Upper lobe of left lung (tissue), 6 donors: ENCODE results near the gene CEP164. TPM values are rescaled to one million over a fixed set of nuclear protein-coding genes. Genes with fewer than 3 reads are reported as not detected.
A peak's percentile ranks its signal among the peaks of the same experiment; 100 is the strongest.

Experiments
- ATAC-seq, 2 donors: fragments of 200-7000 bp; cut with Tn5 transposase; one replicate each; pipeline ENCODE4 v1.9.1; 2022; ENCODE audit warnings: mild to moderate bottlenecking in 2 of 2, moderate library complexity in 2 of 2; ENCODE audit not compliant: low FRiP score in 2 of 2
- DNase-seq, 2 donors: peaks; one replicate each; pipeline ENCODE4 v3.0.0-alpha.2; 2019 to 2020
- H3K27ac ChIP-seq, 4 donors: fragments of 200-600 bp; sonication (generic); one replicate each; pipeline ENCODE4 v1.5.1; 2016 to 2019
- H3K27me3 ChIP-seq, 4 donors: fragments of 200-600 bp; sonication (generic); one replicate each; pipeline ENCODE4 v1.5.1; 2017 to 2019
- H3K36me3 ChIP-seq, 4 donors: fragments of 200-600 bp; sonication (generic); one replicate each; pipeline ENCODE4 v1.5.1; 2016 to 2019
- H3K4me1 ChIP-seq, 4 donors: fragments of 200-600 bp; sonication (generic); one replicate each; pipeline ENCODE4 v1.5.1; 2018 to 2019
- H3K4me3 ChIP-seq, 4 donors: fragments of 200-600 bp; sonication (generic); one replicate each; pipeline ENCODE4 v1.5.1; 2017 to 2019; ENCODE audit warnings: mild to moderate bottlenecking in 2 of 4, moderate library complexity in 1 of 4
- H3K9me3 ChIP-seq, 4 donors: fragments of 200-600 bp; sonication (generic); one replicate each; pipeline ENCODE4 v1.5.1; 2018 to 2019
- EP300 ChIP-seq, 4 donors: sonication (generic); formaldehyde crosslinking; IDR thresholded peaks; one replicate each; pipeline ENCODE4 v1.5.1; 2017; ENCODE audit warnings: antibody characterized with exemption in 4 of 4, control low read depth in 2 of 4
- POLR2A ChIP-seq, 4 donors: fragments of 450-650 bp; IDR thresholded peaks; one replicate each; pipeline ENCODE4 v1.5.1; 2016 to 2017; ENCODE audit warnings: antibody characterized with exemption in 4 of 4, mild to moderate bottlenecking in 2 of 4
- POLR2AphosphoS5 ChIP-seq, 2 donors: sonication (generic); formaldehyde crosslinking; IDR thresholded peaks; one replicate each; pipeline ENCODE4 v1.5.1; 2017; ENCODE audit warnings: antibody characterized with exemption in 2 of 2
- WGBS, 2 donors: methylation state at CpG; one replicate each; pipeline ENCODE4 v1.1.5; 2017 to 2018; 5-methylcytosine and 5-hydroxymethylcytosine counted together
- total RNA-seq, 6 donors: library from RNA; depleted of rRNA in 4 of 6; stranded (reverse); fragments of >200 nt in 4 of 6; gene quantifications; one replicate each; pipeline versions ENCODE4 v1.1.0 to v1.2.1, GENCODE V29; 2016 to 2021
- TF ChIP-seq, protein P1 (sequence below), 6 experiments: fragments of 450-650 bp in 4 of 6; fragments of 200-600 bp in 2 of 6; sonication (generic) in 2 of 6; IDR thresholded peaks; one replicate each; pipeline ENCODE4 v1.5.1; 2016 to 2019; ENCODE audit warnings: antibody characterized with exemption in 6 of 6
- donor health status: DM: no; HTN: no; CAD: no; lungs with moderate emphysema.
- donor health status: DM: no; HTN: yes; CAD: no; lungs with severe emphysema.

Gene CEP164
- total RNA-seq, 6 donors from 2014 or later = 16.1 to 73.3 (median 27.9) TPM

DNA sequence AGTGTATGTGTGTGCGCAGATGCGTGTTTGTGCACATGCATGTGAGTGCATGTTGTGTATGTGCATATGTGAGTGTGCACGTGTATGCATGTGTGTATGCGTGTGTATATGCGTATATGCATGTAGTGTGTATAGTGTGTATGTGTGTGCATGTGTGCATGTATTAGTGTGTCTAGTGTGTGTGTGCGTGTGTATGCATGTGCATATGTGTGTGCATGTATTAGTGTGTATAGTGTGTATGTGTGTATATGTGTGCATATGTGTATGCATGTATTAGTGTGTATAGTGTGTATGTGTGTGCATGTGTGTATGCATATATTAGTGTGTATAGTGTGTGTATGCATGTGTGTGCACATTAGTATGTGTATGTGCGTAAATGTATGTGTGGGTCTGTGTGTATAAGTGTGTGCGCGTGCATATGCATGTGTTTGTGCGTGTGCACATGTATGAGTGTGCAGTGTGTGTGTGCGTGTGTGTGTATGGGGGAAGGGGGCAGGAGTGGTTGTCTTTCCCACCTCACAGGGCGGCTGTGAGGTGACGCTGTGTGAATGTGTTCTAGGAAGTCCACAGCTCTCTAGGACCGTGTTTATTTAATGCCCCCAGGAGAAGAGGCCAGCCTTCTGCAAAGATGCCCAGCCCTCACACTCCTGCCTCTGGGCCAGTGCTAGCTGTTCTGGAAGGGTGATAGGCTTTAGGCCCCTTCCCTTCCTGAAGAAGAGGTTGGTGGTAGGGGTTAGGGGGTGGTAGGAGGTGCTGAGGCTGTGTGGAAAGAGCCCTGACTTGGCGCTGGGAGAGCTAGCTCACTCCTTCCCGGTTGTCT is 114.6 kb downstream of the CEP164 start:
- no peaks in the 10 kb centered on the region for H3K9me3 ChIP-seq
- H3K4me1 ChIP-seq = no peaks in the 10 kb centered on the region
- DNase-seq = no peak
- H3K36me3 ChIP-seq = no peaks in the 10 kb centered on the region
- WGBS, 2 donors = 86 to 94% methylated on average over 14 to 16 of the region's 16 CpGs
- H3K27me3 ChIP-seq = no peaks in the 10 kb centered on the region
- no peak for ATAC-seq
- no peak overlapping the region for H3K27ac ChIP-seq
- H3K4me3 ChIP-seq = no peak overlapping the region
- no peak for TF ChIP-seq POLR2AphosphoS5 (IDR thresholded peaks at IDR 0.05)
- no peak for TF ChIP-seq POLR2A (IDR thresholded peaks at IDR 0.05)
- TF ChIP-seq, protein P1, sequence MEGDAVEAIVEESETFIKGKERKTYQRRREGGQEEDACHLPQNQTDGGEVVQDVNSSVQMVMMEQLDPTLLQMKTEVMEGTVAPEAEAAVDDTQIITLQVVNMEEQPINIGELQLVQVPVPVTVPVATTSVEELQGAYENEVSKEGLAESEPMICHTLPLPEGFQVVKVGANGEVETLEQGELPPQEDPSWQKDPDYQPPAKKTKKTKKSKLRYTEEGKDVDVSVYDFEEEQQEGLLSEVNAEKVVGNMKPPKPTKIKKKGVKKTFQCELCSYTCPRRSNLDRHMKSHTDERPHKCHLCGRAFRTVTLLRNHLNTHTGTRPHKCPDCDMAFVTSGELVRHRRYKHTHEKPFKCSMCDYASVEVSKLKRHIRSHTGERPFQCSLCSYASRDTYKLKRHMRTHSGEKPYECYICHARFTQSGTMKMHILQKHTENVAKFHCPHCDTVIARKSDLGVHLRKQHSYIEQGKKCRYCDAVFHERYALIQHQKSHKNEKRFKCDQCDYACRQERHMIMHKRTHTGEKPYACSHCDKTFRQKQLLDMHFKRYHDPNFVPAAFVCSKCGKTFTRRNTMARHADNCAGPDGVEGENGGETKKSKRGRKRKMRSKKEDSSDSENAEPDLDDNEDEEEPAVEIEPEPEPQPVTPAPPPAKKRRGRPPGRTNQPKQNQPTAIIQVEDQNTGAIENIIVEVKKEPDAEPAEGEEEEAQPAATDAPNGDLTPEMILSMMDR (IDR thresholded peaks at IDR 0.05) = no peak
- no peak for TF ChIP-seq EP300 (IDR thresholded peaks at IDR 0.05)

GRCh38 chr11:117442869-117443239 is 115.2 kb downstream of the CEP164 start:
- Histone ChIP-seq H3K27me3 (no peaks in the 10 kb centered on the region), H3K4me3 (no peak overlapping the region), H3K27ac (no peak overlapping the region), H3K36me3 (no peaks in the 10 kb centered on the region), H3K9me3 (no peaks in the 10 kb centered on the region), H3K4me1 (no peaks in the 10 kb centered on the region)
- DNase-seq = no peak
- peak in 1 of 2 donors; percentile 1 for ATAC-seq
- whole genome bisulfite sequencing, 2 donors = 67 to 90% methylated on average over 6 to 8 of the region's 12 CpGs
- no peak for TF ChIP-seq EP300 (IDR thresholded peaks at IDR 0.05)
- no peak for TF ChIP-seq POLR2AphosphoS5 (IDR thresholded peaks at IDR 0.05)
- TF ChIP-seq, protein P1 (IDR thresholded peaks at IDR 0.05) = no peak
- TF ChIP-seq POLR2A (IDR thresholded peaks at IDR 0.05) = no peak

GRCh38 chr11:117443266-117444186 is 115.9 kb downstream of the CEP164 start:
- WGBS, 2 donors = 52% methylated on average over 30 of the region's 38 CpGs; no CpG with 5 or more reads in 1 of the 2 donors
- no peaks in the 10 kb centered on the region for H3K36me3 ChIP-seq
- H3K27me3 ChIP-seq = no peaks in the 10 kb centered on the region
- H3K4me3 ChIP-seq = no peak overlapping the region
- no peaks in the 10 kb centered on the region for H3K9me3 ChIP-seq
- H3K27ac ChIP-seq = no peak overlapping the region
- ATAC-seq (peak; percentile 56 to 73), DNase-seq (peak in 1 of 2 donors; percentile 36)
- no peaks in the 10 kb centered on the region for H3K4me1 ChIP-seq
- TF ChIP-seq POLR2A (IDR thresholded peaks at IDR 0.05) (no peak), POLR2AphosphoS5 (IDR thresholded peaks at IDR 0.05) (no peak), EP300 (IDR thresholded peaks at IDR 0.05) (no peak)
- TF ChIP-seq, protein P1 (IDR thresholded peaks at IDR 0.05) = peak in 5 of 6 experiments; percentile 27 to 67 (median 53)

DNA sequence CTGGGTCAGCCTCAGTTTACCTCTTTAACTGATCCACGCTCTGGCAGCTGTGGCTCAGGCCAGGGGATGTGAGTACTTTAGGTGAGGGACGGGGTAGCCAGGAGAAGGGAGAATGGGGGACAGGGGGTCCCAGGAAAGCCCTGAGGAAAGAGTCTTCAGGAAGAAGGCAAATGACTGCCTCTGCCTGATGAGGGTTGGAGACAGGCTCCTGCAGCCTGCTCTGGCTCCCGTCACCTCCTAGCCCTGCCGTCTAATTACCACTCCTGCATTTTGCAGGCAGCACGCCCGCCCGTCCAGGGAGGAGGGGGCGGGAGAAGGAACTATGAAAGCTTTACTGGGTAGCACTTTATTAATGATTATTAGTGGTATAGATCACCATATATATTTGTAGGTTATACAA is 116.6 kb downstream of the CEP164 start:
- Histone ChIP-seq H3K27ac (no peak overlapping the region), H3K9me3 (no peaks in the 10 kb centered on the region), H3K4me3 (no peak overlapping the region), H3K4me1 (no peaks in the 10 kb centered on the region), H3K27me3 (no peaks in the 10 kb centered on the region), H3K36me3 (no peaks in the 10 kb centered on the region)
- TF ChIP-seq, protein P1 (IDR thresholded peaks at IDR 0.05) = no peak
- TF ChIP-seq EP300 (IDR thresholded peaks at IDR 0.05) = no peak
- no peak for TF ChIP-seq POLR2A (IDR thresholded peaks at IDR 0.05)
- TF ChIP-seq POLR2AphosphoS5 (IDR thresholded peaks at IDR 0.05) = no peak
- ATAC-seq (no peak), DNase-seq (no peak)
- WGBS, 2 donors = 60 to 77% methylated on average over 8 of the region's 8 CpGs
